Liver (tissue), 3 donors: Measurements from ENCODE around the gene LONRF2.

Experiments used
- RAD21 ChIP-seq, 2 donors: IDR thresholded peaks; 2 replicates each; pipeline ENCODE4 v1.6.1; 2016; ENCODE audit warnings: antibody characterized with exemption in 2 of 2, mild to moderate bottlenecking in 2 of 2
- SP1 ChIP-seq: IDR thresholded peaks from 2 replicates; pipeline ENCODE4 v1.6.1; 2018; ENCODE audit warnings: antibody characterized with exemption, mild to moderate bottlenecking
- TF ChIP-seq, protein P1 (sequence below): IDR thresholded peaks from 2 replicates; pipeline ENCODE4 v1.6.1; 2016; ENCODE audit warnings: antibody characterized with exemption
- TF ChIP-seq, protein P2 (sequence below): fragments of 150-350 bp; IDR thresholded peaks from 2 replicates; pipeline ENCODE4 v1.5.1; 2017; ENCODE audit warnings: improper control_type of control experiment, low read depth, low read length; ENCODE audit not compliant: missing input control
- donor health status: healthy.
- donor health status: healthy.

DNA sequence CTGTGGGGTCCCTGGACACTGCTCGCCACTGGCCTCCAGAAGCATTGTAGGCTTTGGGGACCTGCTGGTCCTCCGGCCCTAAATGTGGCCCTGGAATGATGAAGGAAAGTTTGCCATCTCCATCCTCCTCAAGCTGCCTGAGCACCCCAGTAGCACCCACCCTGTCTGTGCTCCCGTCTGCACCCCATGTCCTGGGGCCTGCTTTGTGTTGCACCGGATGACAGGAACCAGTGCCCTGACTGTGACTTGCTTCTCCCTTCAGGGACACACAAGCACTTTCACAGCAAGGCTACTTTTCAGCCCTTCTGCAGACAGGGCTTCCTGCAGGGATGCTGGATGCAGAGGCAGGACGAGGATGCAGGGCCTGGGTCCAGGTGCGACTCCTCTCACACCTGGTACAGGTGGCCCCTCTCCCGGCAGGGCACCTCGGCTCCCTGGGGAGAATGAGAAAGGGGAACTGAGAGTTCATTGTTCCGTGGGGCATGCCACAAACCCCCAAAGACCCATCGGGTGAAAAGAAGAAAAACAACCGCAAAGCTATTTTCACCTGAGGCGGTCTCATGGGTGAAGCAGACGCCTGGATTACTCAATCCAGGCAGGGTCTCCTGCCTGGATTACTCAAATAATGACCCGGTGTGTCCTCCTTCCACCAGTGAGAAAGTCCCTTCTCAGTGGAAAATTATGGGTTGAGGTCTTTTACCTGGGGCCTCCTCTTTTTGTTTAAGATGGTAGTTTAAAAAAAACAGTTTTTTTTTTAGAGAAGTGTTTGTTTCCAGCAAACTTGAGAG lies 74.9 kb downstream of the LONRF2 start:
- TF ChIP-seq, protein P1, sequence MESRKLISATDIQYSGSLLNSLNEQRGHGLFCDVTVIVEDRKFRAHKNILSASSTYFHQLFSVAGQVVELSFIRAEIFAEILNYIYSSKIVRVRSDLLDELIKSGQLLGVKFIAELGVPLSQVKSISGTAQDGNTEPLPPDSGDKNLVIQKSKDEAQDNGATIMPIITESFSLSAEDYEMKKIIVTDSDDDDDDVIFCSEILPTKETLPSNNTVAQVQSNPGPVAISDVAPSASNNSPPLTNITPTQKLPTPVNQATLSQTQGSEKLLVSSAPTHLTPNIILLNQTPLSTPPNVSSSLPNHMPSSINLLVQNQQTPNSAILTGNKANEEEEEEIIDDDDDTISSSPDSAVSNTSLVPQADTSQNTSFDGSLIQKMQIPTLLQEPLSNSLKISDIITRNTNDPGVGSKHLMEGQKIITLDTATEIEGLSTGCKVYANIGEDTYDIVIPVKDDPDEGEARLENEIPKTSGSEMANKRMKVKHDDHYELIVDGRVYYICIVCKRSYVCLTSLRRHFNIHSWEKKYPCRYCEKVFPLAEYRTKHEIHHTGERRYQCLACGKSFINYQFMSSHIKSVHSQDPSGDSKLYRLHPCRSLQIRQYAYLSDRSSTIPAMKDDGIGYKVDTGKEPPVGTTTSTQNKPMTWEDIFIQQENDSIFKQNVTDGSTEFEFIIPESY, result no peak
- TF ChIP-seq, protein P2, sequence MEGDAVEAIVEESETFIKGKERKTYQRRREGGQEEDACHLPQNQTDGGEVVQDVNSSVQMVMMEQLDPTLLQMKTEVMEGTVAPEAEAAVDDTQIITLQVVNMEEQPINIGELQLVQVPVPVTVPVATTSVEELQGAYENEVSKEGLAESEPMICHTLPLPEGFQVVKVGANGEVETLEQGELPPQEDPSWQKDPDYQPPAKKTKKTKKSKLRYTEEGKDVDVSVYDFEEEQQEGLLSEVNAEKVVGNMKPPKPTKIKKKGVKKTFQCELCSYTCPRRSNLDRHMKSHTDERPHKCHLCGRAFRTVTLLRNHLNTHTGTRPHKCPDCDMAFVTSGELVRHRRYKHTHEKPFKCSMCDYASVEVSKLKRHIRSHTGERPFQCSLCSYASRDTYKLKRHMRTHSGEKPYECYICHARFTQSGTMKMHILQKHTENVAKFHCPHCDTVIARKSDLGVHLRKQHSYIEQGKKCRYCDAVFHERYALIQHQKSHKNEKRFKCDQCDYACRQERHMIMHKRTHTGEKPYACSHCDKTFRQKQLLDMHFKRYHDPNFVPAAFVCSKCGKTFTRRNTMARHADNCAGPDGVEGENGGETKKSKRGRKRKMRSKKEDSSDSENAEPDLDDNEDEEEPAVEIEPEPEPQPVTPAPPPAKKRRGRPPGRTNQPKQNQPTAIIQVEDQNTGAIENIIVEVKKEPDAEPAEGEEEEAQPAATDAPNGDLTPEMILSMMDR, result no peak
- no peak for TF ChIP-seq RAD21 (IDR thresholded peaks at IDR 0.05)
- TF ChIP-seq SP1, result no peak
